ENCODE measurements around the gene RAB33B.

The RAB33B gene

DNA sequence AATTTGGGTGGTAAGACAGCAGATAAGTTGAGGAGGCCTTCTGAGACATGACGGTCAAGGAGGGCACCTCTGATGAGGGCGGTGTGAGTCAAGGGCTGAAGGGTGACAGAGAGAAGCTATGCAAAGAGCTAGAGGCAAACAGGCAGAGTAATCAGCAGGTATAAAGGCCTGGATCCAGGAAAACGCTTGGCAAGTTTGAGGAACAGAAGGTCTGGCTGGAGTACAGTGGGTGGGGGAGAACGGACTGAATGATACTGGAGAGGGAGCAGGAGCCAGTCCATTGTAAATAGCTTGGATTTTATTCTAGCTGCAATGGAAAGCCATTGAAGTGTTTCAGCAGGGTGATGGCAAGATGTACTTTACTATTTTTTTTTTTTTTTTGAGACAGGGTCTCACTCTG is 39.3 kb downstream of the RAB33B start:
- no peak for DNase-seq (ENCODE audit: low spot score)
- no peak overlapping the region for H3K4me3 ChIP-seq

DNA sequence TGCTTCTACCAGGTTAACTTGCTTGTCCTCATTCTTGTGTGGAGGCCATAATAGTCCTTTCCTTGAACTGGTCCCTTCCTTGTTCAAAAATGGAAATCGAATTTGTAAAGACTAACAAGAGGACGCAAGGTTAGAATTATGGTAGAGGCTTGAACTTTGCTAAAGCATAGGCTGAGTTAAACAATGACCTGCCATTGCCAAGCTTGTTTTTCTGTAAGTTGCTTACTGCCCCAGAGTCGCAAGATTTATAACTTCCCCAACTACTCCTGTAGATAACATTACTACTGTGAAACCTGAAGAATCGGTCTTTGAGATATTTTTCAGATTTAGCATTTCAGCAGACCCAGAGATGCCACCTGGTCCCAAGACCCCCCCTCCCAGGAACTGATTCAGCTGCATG is 45.3 kb downstream of the RAB33B start:
- TF ChIP-seq, protein P1, sequence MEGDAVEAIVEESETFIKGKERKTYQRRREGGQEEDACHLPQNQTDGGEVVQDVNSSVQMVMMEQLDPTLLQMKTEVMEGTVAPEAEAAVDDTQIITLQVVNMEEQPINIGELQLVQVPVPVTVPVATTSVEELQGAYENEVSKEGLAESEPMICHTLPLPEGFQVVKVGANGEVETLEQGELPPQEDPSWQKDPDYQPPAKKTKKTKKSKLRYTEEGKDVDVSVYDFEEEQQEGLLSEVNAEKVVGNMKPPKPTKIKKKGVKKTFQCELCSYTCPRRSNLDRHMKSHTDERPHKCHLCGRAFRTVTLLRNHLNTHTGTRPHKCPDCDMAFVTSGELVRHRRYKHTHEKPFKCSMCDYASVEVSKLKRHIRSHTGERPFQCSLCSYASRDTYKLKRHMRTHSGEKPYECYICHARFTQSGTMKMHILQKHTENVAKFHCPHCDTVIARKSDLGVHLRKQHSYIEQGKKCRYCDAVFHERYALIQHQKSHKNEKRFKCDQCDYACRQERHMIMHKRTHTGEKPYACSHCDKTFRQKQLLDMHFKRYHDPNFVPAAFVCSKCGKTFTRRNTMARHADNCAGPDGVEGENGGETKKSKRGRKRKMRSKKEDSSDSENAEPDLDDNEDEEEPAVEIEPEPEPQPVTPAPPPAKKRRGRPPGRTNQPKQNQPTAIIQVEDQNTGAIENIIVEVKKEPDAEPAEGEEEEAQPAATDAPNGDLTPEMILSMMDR (IDR thresholded peaks at IDR 0.05) = no peak
- no peak for DNase-seq (ENCODE audit: low spot score)
- H3K27ac ChIP-seq = no peak overlapping the region
- no peak overlapping the region for H3K4me3 ChIP-seq

More for the DNA sequence above, 39.3 kb downstream of the RAB33B start:
- H3K27ac ChIP-seq = no peak overlapping the region
- TF ChIP-seq, protein P1 (IDR thresholded peaks at IDR 0.05) = no peak

DNA sequence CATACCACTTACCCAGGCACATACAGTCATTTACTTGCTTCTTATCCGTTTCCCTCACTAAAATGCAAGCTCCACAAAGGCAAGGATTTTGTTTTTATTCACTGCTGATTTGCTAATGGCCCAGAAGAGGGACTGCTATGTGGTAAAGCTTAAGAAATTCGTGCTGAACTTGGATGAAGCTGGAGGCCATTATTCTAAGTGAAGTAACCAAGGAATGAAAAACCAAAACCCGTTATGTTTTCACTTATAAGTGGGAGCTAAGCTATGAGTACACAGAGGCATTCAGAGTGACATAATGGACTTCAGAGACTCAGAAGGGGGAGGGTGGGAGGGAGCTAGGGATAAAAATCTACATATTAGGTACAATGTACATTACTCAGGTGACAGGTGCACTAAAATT is 47.2 kb downstream of the RAB33B start:
- Histone ChIP-seq H3K27ac (no peak overlapping the region), H3K4me3 (no peak overlapping the region)
- DNase-seq (ENCODE audit: low spot score) = no peak
- TF ChIP-seq, protein P1 (IDR thresholded peaks at IDR 0.05) = no peak

DNA sequence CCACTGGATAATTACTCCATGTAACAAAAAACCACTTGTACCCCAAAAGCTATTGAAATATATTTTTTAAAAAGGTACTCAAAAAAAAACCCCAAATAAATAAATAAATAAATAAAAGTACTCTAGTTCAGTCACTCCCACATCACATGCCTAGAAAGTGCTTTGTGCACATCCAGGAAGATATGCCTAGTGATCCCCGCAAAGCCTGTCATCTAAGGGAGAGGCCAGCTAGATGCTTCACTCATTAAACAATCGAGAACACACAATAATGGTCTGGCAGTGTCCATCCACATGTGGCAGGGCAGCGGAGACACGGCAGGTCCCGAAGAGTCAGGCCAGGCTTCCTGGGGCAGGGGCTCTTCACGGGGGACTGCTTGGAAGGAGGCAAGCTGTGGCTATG is 47.6 kb downstream of the RAB33B start:
- H3K27ac ChIP-seq = no peak overlapping the region
- no peak overlapping the region for H3K4me3 ChIP-seq
- TF ChIP-seq, protein P1 (IDR thresholded peaks at IDR 0.05) = no peak
- no peak for DNase-seq (ENCODE audit: low spot score)

DNA sequence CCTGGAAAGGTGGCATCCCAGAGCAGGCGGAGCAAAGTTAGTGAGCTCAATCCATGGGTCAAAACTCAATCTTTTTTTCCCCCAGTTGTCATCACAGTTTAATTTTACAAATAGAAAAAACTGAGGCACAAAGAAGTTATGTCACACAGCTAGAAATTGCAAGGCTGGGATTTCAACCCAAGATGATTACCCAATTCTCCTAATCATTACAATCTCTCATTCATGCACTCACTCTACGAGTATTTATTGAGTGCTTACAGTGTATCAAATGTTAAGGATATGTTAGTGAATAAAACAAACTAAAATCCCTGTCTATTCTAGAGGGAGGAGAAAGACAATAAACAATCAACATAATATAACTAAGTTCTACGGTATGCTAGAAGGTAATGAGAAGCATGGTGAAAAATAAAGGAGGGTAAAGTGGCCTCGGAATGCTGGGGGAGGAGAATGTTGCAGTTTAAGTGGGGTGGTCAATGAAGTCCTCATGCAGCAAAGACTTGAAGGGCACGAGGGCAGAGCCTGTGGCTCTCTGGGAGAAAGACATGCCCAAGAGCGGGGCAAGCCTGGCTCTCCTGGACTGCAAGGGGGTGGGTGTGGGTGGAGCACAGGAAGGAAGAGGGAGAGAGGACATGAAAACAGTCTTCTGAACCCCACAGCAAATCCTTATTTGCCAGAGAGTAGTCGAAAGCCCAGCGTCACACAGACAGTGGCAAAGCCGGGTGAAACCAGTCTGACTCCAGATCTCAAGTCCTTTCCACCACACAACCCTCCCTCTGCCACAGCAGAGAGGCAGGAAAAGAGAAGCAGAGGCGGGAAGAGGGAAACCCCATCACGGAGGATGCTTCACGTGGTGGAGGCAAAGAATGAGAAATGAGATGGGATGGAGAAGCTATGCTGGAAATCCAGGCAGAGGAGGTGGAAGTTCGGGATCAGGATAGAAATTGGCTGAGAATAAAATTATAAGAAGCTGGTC is 48.3 kb downstream of the RAB33B start:
- no peak overlapping the region for H3K4me3 ChIP-seq
- TF ChIP-seq, protein P1 (IDR thresholded peaks at IDR 0.05) = no peak
- DNase-seq (ENCODE audit: low spot score) = no peak
- H3K27ac ChIP-seq = no peak overlapping the region

DNA sequence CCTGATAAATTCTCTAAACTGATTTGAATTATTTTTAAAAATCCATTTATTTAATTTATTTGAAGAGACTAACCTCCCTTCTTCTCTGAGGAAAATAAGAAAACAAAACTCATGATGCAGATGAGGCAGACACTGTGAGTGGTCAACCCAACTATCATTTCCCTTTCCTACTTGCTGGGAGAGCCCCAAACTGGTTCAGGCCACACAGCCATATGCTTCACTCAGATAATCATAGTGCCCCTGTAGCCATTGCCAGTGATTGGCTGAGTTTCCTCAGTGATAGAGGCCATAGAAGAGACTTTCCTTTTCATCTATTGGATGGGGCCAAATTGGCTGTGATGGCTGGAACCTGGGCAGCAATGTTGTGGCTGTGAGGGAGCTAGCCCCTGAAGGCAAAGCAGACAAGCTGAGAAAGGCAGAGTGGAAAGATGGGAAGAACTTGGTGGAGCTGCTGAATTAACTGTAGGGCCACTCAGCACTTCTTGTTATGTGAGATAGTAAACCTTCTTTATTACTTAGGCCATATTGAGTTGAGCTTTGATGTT is 49.8 kb downstream of the RAB33B start:
- no peak for DNase-seq (ENCODE audit: low spot score)
- no peak overlapping the region for H3K27ac ChIP-seq
- no peak overlapping the region for H3K4me3 ChIP-seq
- TF ChIP-seq, protein P1 (IDR thresholded peaks at IDR 0.05) = no peak

DNA sequence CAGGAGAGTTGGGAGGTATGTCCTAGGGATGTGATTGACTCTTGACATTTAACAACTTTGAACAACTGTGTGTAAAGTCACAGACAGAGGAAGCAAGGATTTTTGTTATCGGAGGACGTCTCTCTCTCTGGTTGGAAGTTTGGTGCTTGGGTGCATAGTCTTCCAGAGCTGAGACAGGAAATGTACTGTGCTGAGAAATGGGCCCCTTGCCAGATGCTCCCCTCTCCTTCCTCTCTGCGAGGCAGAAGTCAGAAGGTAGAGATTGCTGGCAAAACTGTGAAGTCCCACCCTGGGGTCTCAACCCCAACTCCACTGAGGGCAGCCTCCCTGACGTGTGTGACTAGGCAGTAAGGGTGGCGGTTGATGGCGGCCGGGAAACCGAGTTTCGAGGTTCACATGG is 52.9 kb downstream of the RAB33B start:
- TF ChIP-seq, protein P1 (IDR thresholded peaks at IDR 0.05) = no peak
- no peak overlapping the region for H3K27ac ChIP-seq
- H3K4me3 ChIP-seq = no peak overlapping the region
- no peak for DNase-seq (ENCODE audit: low spot score)
